ENCODE results near the gene XRRA1.
"Not testable (repeated sequence)": the region's sequence is repeated elsewhere in the genome, so short reads cannot be mapped to it uniquely, and the experiment has no call there.

The XRRA1 gene

DNA sequence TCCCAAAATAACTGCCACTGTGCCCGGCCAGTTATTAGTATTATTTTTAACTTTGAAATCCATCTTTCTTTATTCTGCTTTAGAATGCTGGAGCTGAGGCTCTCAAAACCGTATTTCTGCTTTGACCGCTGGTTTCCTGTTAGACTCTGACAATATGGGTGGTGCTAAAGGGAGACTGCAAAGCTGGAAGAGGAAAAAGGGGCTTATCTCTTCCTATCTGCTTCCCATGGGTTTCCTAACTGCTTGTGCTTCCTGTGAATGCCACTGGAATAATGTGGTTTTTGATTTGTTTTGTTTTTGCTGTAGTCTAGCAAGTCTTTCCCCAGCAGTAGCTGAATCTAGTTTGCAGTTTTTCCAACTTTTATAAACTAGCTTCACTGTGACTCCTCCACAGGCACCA is 43.6 kb downstream of the XRRA1 start:
- in situ Hi-C loops (cut with MboI; ENCODE audit: low sequenced_read_pairs), result no loop called here

DNA sequence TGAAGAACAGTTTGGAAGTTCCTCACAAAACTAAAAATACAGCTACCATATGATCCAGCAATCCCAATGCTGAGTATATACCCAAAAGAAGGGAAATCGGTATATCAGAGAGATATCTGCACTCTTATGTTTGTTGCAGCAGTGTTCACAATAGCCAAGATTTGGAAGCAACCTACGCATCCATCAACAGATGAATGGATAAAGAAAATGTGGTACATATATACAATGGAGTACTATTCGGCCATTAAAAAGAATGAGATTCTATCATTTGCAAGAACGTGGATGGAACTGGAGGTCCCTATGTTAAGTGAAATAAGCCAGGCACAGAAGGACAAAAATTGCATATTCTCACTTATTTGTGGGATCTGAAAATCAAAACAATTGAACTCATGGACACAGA is 46.5 kb downstream of the XRRA1 start:
- in situ Hi-C loops (cut with MboI; ENCODE audit: low sequenced_read_pairs), result no loop called here

DNA sequence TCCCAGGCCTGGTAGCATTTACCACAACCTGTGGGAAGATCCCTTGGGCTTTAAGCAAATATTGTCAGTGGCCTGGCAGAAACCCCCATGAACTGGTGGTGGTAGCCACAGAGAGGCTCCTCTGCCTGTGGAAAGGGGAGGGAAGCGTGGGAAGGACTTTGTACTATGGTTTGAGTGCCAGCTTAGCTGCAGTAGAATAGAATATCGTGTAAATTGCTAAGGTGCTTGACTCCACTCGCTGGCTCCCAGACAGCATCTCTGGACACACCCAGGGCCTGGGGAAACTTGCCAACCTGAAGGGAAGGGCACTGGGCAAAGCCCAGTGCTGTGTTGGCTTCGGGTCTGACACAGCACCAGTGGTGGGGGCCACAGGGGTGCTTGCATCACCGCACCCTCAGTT is 52.6 kb downstream of the XRRA1 start:
- in situ Hi-C loops (cut with MboI; ENCODE audit: low sequenced_read_pairs), result no loop called here

DNA sequence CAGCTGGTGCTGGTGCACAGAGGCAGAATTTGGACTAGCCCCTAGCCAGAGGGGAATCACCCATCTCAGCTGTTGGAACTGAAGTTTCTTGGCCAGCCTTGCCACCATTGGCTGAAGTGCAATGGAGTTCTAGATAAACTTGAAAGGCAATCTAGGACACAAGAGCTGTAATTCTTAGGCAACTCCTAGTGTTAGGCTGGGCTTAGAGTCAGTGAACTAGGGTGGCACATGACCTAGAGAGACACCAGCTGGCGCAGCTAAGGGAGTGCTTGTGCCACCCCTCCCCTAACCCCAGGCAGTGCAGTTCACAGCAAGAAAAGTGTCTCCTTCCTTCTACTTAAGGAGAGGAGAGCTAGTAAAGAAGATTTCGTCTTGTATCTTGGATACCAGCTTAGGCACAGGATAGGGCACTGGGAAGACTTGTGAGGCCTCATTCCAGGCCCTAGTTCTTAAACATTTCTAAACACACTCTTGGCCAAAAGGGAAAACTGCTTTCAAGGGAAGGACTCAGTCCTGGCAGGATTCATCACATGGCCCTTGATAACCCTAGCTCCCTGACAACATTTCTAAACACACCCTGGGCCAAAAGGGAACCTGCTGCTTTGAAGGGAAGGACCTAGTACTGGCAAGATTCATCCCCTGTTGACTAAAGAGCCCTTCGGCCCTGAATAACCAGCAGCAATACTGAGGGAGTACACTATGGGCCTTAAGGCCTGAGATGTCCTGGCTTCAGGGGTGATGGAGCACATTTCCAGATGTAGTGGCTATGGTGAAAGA is 53.4 kb downstream of the XRRA1 start:
- in situ Hi-C loops (cut with MboI; ENCODE audit: low sequenced_read_pairs), result no loop called here

DNA sequence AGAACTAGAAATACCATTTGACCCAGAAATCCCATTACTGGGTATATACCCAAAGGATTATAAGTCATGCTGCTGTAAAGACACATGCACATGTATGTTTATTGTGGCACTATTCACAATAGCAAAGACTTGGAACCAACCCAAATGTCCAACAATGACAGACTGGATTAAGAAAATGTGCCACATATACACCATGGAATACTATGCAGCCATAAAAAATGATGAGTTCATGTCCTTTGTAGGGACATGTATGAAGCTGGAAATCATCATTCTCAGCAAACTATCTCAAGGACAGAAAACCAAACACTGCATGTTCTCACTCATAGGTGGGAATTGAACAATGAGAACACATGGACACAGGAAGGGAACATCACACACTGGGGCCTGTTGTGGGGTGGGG is 55.9 kb downstream of the XRRA1 start:
- in situ Hi-C loops (cut with MboI; ENCODE audit: low sequenced_read_pairs), result not testable (repeated sequence)

DNA sequence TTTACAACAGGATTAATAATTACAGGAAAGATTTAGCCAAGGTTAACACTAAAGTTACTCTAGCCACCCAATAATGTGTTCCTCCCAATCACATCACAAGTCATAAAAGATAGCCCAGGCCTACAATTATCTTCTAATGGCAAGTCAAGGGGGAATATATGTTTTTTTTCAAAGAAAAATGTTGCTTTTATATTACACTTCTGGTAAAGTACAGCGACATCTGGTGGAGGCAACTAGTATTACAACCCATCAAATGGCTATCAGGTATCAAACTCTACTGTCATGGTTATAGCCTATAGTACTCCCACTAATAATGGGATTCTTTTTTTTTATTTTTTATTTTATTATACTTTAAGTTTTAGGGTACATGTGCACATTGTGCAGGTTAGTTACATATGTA is 71.8 kb downstream of the XRRA1 start:
- in situ Hi-C loops (cut with MboI; ENCODE audit: low sequenced_read_pairs), result no loop called here

DNA sequence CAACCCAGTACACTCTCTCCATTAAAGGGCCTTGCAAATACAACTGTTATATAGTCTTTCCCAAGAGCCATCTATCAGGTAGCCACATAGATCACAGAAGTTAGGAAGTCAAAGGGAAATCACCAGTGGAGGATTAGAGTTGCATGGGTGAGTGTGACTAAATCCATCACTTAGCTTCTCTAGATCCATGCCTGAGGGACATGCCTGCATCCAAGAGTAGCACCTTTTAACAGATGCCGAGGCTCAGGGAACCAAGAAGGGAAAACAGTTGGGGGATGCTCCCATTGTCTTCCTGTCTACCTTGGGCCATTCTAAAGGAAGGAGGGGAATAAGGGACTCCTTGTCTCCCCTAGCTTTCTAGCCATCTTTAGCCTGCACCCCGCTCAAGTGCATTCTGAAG is 77.9 kb downstream of the XRRA1 start:
- in situ Hi-C loops (cut with MboI; ENCODE audit: low sequenced_read_pairs), result no loop called here

DNA sequence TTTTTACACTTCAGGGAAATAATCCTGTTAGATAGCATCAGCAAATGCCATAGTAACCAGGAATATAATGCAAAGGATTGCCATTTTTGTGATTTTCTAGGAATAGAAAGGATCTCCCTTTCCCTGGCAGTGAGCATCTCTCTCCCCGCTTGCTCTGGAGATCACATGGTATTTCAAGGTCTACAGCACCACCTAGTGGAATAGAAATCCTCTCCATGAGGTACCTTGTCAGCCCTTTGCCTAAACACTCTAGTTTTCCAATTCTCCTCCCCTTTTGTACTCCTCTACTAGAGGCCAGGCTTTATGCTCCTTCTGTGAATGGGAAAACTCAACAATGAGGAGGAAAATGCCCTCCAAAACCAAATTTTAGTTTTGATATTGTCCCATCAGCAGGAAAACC is 78.4 kb downstream of the XRRA1 start:
- in situ Hi-C loops (cut with MboI; ENCODE audit: low sequenced_read_pairs), result no loop called here

DNA sequence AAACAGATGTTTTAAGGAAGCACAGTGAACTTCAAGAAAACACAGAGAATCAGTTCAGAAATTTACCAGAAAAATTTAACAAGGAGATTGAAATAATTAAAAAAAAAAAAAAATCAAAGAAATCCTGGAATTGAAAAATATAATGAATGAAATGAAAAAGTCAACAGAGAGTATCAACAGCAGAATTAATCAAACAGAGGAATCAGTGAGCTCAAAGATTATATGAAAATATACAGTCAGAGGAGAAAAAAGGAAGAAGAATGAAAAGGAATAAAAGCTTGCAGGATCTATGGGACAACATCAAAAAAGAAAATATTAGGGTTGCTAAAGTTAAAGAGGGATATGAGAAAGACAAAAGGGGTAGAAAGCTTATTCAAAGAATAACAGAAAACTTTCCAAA is 82.3 kb downstream of the XRRA1 start:
- in situ Hi-C loops (cut with MboI; ENCODE audit: low sequenced_read_pairs), result no loop called here

DNA sequence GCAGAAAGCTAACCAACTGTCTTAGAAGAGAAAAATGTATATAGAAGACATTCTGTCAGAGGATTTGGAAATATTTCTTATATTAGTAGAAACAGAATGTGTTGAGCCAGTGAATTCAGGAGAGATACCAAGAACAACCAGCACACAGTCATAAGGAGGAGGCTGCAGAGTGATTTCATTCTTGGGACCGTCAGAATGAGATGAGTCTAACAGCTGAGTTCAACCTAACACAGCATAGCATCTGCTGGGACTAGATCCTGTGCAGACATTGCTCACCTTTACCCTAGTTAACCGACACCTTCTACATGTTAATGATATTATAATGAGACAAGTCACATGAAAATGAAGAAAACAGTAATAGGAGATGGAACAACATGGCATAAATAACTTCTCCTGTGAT is 85.5 kb downstream of the XRRA1 start:
- in situ Hi-C loops (cut with MboI; ENCODE audit: low sequenced_read_pairs), result no loop called here

DNA sequence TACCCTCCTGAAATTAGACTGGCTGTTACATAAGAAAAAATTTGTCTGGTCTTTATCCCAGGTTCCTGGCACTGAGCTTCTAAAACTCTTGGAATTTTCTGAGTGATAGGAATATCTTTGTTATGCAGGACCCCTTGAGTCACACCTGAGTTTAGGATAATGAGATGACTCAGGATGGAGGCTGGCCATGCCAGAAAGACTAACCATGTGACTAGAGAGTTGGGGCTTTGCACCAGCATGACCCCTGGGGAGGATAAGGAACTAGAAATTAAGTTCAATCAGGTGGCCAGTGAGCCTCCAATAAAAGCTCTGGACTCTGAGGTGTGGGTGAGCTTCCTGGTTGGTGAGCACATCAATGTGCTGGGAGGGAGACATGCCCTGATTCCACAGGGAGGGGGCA is 88.1 kb downstream of the XRRA1 start:
- in situ Hi-C loops (cut with MboI; ENCODE audit: low sequenced_read_pairs), result no loop called here

DNA sequence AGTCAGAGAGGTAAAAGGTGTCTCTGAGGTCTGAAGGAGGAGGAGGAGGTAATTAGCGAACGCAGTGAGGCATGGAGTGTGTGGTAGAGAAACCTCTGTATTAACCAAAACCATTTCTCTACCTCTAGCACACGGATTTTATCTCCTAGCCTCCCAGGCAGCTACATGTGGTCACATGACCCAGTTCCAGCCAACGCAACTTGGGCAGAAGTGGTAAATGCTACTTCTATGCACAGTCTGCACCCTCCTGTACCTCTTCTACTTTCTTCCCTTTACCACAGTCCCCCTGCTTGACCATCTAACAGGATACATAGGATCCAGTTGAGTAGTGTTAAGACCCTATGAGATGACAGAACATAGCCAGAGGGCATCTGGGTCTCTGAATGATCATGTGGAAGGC is 95.7 kb downstream of the XRRA1 start:
- in situ Hi-C loops (cut with MboI; ENCODE audit: low sequenced_read_pairs), result no loop called here

DNA sequence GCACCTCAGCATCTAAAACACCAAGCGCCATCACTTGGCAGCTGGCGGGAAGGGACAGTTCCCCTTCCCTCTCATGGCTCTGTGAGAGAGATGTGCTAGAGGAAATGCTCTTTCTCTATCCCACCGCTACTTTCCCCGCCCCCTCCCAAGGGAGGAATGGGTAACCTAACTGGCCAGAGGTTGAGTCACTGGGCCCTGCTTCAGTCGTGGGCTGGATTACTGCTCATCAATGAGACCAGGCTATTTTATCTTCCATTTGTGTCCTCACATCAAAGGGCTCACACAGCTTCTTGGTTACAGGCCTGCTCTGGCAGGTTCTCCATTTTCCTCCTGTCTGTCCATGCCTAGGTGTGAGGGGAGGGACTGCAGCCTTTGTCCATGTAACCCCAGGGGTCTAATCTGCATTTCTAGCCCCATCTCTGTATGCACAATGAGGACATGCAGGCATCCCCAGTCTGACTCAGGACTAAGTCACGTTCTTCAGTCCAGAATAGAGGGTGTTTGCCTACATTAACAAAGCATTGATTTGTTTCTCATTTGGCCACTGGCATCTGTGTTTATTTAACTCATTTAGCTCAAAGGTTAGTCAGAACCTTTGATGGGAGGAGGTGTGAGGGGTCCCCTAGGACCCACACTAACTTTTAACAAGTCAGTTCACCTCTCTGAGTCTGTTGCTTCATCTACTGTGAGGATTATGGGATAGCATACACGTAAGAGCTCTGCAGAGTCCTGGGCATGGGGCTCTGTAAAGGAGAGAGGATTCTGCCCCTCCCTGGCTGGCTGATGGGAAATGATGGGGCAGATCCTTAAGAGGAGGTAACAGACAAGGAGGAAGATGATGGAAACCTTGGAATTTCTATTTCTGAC is 99.1 kb downstream of the XRRA1 start:
- in situ Hi-C loops (cut with MboI; ENCODE audit: low sequenced_read_pairs), result no loop called here

DNA sequence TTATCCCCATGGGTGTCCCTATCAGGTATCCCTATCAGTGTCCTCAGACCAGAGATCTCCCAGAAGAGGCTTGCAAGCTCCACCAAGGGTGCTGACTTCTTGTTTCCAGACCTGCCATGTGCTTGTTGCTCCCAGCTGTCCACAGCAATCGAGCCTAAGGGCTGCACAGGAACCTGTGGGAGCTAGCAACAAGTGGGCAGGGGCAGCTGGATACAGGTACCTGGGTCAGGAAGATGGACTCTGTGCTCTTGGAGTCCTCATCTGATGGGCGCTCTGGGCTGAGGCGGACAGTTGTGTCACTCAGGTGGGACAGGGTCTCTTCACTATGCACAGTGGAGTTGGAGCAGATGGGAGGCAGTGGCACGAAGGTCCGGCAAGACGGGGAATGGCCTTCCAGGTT is 101.0 kb downstream of the XRRA1 start:
- in situ Hi-C loops (cut with MboI; ENCODE audit: low sequenced_read_pairs), result no loop called here

DNA sequence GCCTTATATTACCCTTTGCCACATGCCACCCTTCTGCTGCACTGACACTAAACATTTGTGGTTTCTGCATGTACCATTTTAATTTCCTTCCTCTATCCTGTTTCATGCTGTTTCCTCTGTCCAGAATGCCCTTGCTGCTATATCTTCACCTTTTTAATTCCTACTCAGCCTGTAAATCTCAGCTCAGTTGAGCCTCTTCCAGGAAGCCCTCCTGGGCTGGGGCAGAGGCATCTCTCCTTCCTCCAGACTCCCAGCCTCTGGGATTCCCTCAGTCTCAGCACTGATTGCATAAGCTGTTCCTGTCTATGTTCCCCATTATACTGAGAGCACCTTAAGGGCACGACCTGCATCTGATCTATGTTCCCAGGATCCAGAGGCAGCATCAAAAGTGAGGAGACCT is 101.5 kb downstream of the XRRA1 start:
- in situ Hi-C loops (cut with MboI; ENCODE audit: low sequenced_read_pairs), result no loop called here

DNA sequence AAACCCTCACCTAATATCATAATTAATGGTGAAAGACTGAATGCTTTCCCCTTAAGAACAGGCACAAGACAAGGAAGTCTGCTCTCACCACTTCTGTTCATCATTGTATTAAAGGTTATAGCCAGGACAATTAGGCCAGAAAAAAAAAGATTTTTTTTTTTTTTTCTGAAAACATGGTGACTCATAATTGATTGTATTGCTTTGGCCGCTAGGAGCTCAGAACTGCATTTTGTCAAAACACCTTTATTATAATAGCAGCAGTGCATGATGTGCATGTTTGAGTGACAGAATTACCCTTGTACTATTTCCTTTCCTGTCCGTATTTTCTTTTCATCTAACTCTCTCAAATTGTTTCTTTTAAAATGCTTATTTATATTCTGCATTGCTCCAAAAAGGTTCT is 102.1 kb downstream of the XRRA1 start:
- in situ Hi-C loops (cut with MboI; ENCODE audit: low sequenced_read_pairs), result no loop called here

DNA sequence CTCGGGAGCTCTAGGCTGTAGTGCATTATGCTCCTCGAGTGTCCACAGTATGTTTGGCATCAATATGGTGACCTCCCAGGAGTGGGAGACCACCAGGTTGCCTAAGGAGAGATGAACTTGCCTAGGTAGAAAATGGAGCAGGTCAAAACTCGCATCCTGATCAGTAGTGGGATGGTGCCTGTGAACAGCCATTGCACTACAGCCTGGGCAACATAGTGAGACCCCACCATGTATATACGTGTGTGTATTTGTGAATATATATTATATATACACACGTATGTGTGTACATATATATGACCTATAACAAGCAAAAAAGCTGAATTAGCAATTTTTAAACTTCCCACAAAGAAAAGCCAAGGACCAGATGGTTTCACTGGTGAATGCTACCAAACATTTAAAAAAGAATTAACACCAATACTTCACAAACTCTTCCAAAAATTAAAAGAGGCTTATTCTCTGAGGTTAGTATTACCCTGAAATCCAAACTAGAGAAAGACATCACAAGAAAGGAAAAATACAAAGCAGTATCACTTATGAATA is 102.8 kb downstream of the XRRA1 start:
- in situ Hi-C loops (cut with MboI; ENCODE audit: low sequenced_read_pairs), result no loop called here

DNA sequence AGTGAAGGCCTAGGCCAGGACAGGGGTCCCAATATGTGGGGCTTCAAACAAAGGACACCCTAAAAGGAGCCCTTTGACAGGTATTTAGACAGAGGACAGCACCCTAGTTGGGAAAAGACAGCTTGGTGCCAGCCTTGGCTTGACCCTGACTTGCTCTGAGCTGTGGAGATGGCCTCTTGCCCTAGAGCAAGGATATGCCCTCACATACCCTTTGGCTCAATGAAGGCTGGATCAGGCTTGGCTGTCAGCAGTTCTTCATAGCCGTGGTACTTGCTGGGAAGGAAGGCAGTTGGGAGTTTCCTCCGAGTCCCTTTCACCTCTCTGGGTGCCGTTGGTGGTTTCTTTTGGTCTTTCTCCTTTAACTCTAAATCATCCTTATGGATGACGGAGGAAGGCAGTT is 104.0 kb downstream of the XRRA1 start:
- in situ Hi-C loops (cut with MboI; ENCODE audit: low sequenced_read_pairs), result no loop called here

DNA sequence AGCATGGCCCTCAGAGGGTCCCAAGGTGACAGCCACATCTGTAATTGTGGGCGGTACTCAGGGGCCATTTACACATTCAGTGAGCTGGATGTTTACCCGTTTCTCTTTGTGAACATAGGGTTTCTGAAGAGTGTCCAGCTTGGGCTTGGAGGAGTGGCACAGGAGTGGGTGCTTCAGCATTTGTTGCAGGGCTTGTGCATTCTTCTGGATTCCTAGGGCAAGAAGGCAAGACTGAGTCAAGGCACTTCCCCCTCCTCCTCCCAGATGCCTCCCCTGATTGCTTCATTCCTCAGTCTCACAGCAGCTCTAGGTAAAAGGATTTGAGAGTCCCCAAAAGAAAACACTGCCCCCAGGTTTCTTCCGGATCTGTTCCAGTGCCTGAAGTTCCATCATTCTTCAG is 104.8 kb downstream of the XRRA1 start:
- in situ Hi-C loops (cut with MboI; ENCODE audit: low sequenced_read_pairs), result no loop called here

DNA sequence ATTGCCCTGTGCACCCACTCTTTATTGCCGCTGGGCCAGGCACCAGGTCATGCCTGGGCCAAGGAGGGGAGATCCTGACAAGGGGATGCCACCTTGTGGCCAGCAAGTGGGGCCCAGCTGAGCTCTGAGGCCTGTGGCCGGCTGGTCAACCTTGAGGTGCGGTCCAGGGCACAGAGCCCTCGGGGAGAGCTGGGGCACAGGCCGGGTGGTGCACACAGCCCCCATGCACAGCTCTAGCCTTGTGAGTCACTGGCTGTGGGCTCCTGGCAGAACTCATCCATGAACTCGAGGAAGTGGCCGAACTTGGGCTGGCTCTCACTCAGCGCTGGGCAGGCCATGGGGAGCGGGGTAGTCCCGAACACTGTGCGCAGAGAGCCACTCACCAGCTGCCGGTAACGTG is 105.9 kb downstream of the XRRA1 start:
- in situ Hi-C loops (cut with MboI; ENCODE audit: low sequenced_read_pairs), result no loop called here

DNA sequence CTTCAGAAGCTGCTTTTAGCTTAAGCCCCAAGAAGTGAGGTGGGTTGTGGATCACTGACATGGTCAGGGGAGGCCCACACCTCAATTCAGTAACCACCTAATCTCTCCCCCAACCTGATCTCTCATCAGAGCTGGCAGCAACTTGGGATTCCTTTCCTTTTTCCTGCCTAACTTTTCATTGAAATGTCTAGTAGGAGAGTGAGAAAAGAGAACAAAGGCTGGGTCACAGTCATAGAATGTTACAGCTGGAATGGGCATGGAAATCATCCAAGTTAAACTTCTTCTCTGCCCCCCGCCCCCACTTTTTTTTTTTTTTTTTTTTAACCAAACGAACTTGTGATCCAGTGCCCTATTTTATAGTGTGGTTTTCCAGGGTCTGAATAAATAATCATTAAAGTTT is 108.4 kb downstream of the XRRA1 start:
- in situ Hi-C loops (cut with MboI; ENCODE audit: low sequenced_read_pairs), result no loop called here

DNA sequence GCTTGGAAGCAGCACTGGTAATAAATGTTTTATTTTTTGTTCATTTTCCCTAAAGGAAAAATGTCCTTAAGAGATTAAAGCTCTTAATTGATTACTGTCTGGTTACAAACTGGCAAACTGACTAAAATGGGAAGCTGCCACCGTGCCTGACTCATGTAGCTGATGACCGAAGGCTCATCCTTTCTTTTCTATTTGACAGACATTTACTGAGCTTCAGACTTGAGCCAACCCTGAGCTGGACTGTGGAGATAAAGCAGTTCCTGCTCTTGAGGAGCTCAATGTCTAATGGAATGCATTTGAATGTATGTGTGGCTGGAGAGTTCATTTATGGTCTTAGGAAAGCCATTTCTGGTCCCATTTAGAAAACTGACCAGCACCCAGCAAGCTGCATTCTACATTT is 108.9 kb downstream of the XRRA1 start:
- in situ Hi-C loops (cut with MboI; ENCODE audit: low sequenced_read_pairs), result no loop called here

All from hTERT RPE-1 (cell line).